IMR-90 (cell line): Measurements from ENCODE around the gene PODXL. TPM values are rescaled to one million over a fixed set of nuclear protein-coding genes. Genes with fewer than 3 reads are reported as not detected.

Experiments
- ATAC-seq: fragments of 200-7000 bp; cut with Tn5 transposase; 2 replicates; pipeline ENCODE4 v1.9.1; 2020; ENCODE audit warnings: low read depth, mild to moderate bottlenecking, moderate library complexity
- BruUV-seq: library from RNA; stranded (reverse); fragments of 400-500 nt; replicated peaks from 2 replicates; lab custom pipeline; 2021; lab: Mats Ljungman, UMichigan
- CTCF ChIA-PET: fragments of 300-600 bp; formaldehyde crosslinking; extraction: SDS; loops from one replicate; lab custom pipeline; 2021; ENCODE audit warnings: antibody characterized with exemption; lab: Yijun Ruan, JAX
- POLR2A ChIA-PET: fragments of 300-600 bp; sonication (Branson Sonifier 250); formaldehyde crosslinking; loops from one replicate; lab custom pipeline; 2022; ENCODE audit warnings: antibody characterized with exemption; ENCODE audit not compliant: unreplicated experiment; lab: Charles Lee
- DNase-seq: peaks from one replicate; pipeline ENCODE4 v3.0.0; 2013
- H2AFZ ChIP-seq: replicated peaks from 2 replicates; pipeline ENCODE3; 2013; ENCODE audit warnings: low read length, mild to moderate bottlenecking; ENCODE audit not compliant: poor library complexity
- H2AK5ac ChIP-seq: 2 replicates; pipeline ENCODE4 v1.6.1; 2013; ENCODE audit warnings: low read depth, low read length, inconsistent platforms
- H2AK9ac ChIP-seq: replicated peaks from 2 replicates; pipeline ENCODE3; 2013; ENCODE audit warnings: mild to moderate bottlenecking, low read depth, low read length, moderate library complexity; ENCODE audit not compliant: poor library complexity
- H2BK120ac ChIP-seq: 2 replicates; pipeline ENCODE4 v1.6.1; 2013; ENCODE audit warnings: low read depth, low read length, inconsistent platforms
- H2BK15ac ChIP-seq: 3 replicates; pipeline ENCODE4 v1.6.1; 2013; ENCODE audit warnings: low read depth, low read length, inconsistent platforms
- H2BK20ac ChIP-seq: 2 replicates; pipeline ENCODE4 v1.6.1; 2013; ENCODE audit warnings: low read depth, mild to moderate bottlenecking, inconsistent platforms, low read length, moderate library complexity
- H2BK5ac ChIP-seq: 2 replicates; pipeline ENCODE4 v1.6.1; 2013; ENCODE audit warnings: mild to moderate bottlenecking, low read depth, low read length, inconsistent platforms; ENCODE audit not compliant: poor library complexity, severe bottlenecking
- H3K14ac ChIP-seq: replicated peaks from 2 replicates; pipeline ENCODE4 v1.6.1; 2013; ENCODE audit warnings: low read depth, low read length, inconsistent platforms
- H3K18ac ChIP-seq: 2 replicates; pipeline ENCODE4 v1.6.1; 2013; ENCODE audit warnings: low read depth, low read length, control low read depth
- H3K23ac ChIP-seq: 2 replicates; pipeline ENCODE4 v1.6.1; 2013; ENCODE audit warnings: low read depth, low read length, inconsistent platforms
- H3K27ac ChIP-seq: 2 replicates; pipeline ENCODE4 v1.5.1; 2013; ENCODE audit warnings: mild to moderate bottlenecking, control low read depth, low read length; ENCODE audit not compliant: insufficient read depth
- H3K27me3 ChIP-seq: 2 replicates; pipeline ENCODE4 v1.6.1; 2013; ENCODE audit warnings: low read length; ENCODE audit not compliant: control insufficient read depth, insufficient read depth
- H3K36me3 ChIP-seq: 2 replicates; pipeline ENCODE4 v1.6.1; 2013; ENCODE audit warnings: low read length, mixed read lengths; ENCODE audit not compliant: control insufficient read depth, insufficient read depth
- H3K4ac ChIP-seq: 2 replicates; pipeline ENCODE4 v1.6.1; 2013; ENCODE audit warnings: low read depth, low read length, inconsistent platforms
- H3K4me1 ChIP-seq: 2 replicates; pipeline ENCODE4 v1.6.1; 2013; ENCODE audit warnings: low read length, mixed read lengths; ENCODE audit not compliant: control insufficient read depth, insufficient read depth
- H3K4me2 ChIP-seq: 2 replicates; pipeline ENCODE4 v1.6.1; 2013; ENCODE audit warnings: low read depth, mild to moderate bottlenecking, control low read depth, low read length, moderate library complexity
- H3K4me3 ChIP-seq: 2 replicates; pipeline ENCODE4 v1.5.1; 2013; ENCODE audit warnings: low read depth, mild to moderate bottlenecking, control low read depth, low read length, moderate library complexity; ENCODE audit not compliant: insufficient read depth
- H3K56ac ChIP-seq: 2 replicates; pipeline ENCODE4 v1.6.1; 2013; ENCODE audit warnings: low read length, inconsistent platforms; ENCODE audit not compliant: insufficient read depth; ENCODE audit errors: extremely low read depth
- H3K79me1 ChIP-seq, 2 experiments: 2 replicates each; pipeline ENCODE4 v1.6.1; 2013; ENCODE audit warnings: low read length in 2 of 2, inconsistent platforms in 1 of 2, low read depth in 1 of 2
- H3K9ac ChIP-seq: 2 replicates; pipeline ENCODE4 v1.6.1; 2013; ENCODE audit warnings: low read depth, low read length, control low read depth
- H3K9me1 ChIP-seq: 2 replicates; pipeline ENCODE4 v1.6.1; 2013; ENCODE audit warnings: low read length, inconsistent platforms; ENCODE audit not compliant: insufficient read depth
- H3K9me3 ChIP-seq: 2 replicates; pipeline ENCODE4 v1.6.1; 2013; ENCODE audit warnings: low read length; ENCODE audit not compliant: control insufficient read depth, insufficient read depth
- H4K20me1 ChIP-seq: 2 replicates; pipeline ENCODE4 v1.6.1; 2013; ENCODE audit warnings: low read length, inconsistent platforms; ENCODE audit not compliant: insufficient read depth
- H4K5ac ChIP-seq: 2 replicates; pipeline ENCODE4 v1.6.1; 2013; ENCODE audit warnings: mild to moderate bottlenecking, low read depth, low read length, control low read depth
- H4K8ac ChIP-seq, 2 experiments: 2 replicates each; pipeline ENCODE4 v1.6.1; 2013; ENCODE audit warnings: low read depth in 2 of 2, low read length in 2 of 2, control low read depth in 1 of 2, inconsistent platforms in 1 of 2
- H4K91ac ChIP-seq: 2 replicates; pipeline ENCODE4 v1.6.1; 2013; ENCODE audit warnings: low read depth, low read length, inconsistent platforms; ENCODE audit not compliant: insufficient read depth
- CHD1 ChIP-seq: IDR thresholded peaks from 2 replicates; pipeline ENCODE4 v1.6.1; 2012; ENCODE audit warnings: low read depth, low read length, improper control_type of control experiment
- CTCF ChIP-seq: conservative IDR thresholded peaks from 2 replicates; pipeline ENCODE4 v1.5.1; 2012; ENCODE audit warnings: mild to moderate bottlenecking, low read depth, low read length, improper control_type of control experiment
- ELK1 ChIP-seq: fragments of 150-350 bp; IDR thresholded peaks from 2 replicates; pipeline ENCODE4 v1.6.1; 2016; ENCODE audit warnings: low read depth, mild to moderate bottlenecking, low read length, moderate library complexity, borderline replicate concordance
- FOS ChIP-seq: fragments of 150-350 bp; IDR thresholded peaks from 2 replicates; pipeline ENCODE4 v1.6.1; 2016; ENCODE audit warnings: low read depth, low read length
- MAFK ChIP-seq: IDR thresholded peaks from 2 replicates; pipeline ENCODE4 v1.6.1; 2012; ENCODE audit warnings: low read depth, low read length, improper control_type of control experiment
- MAZ ChIP-seq: IDR thresholded peaks from 2 replicates; pipeline ENCODE4 v1.6.1; 2012; ENCODE audit warnings: low read depth, mild to moderate bottlenecking, low read length, improper control_type of control experiment, moderate library complexity, borderline replicate concordance
- MXI1 ChIP-seq: IDR thresholded peaks from 2 replicates; pipeline ENCODE4 v1.6.1; 2012; ENCODE audit warnings: low read depth, mild to moderate bottlenecking, low read length, moderate library complexity, borderline replicate concordance
- RAD21 ChIP-seq: IDR thresholded peaks from 2 replicates; pipeline ENCODE4 v1.6.1; 2012; ENCODE audit warnings: low read length, improper control_type of control experiment
- SMC3 ChIP-seq: fragments of 150-350 bp; IDR thresholded peaks from 2 replicates; pipeline ENCODE4 v1.6.1; 2016; ENCODE audit warnings: low read depth, mild to moderate bottlenecking, antibody characterized with exemption, low read length, moderate library complexity
- WGBS, 2 experiments: methylation state at CpG; one replicate each; pipeline versions ENCODE4 v1.1.5 to v1.1.7; 2013; ENCODE audit warnings: missing lambda C conversion rate in 2 of 2; ENCODE audit not compliant: insufficient read length in 1 of 2; ENCODE audit errors: extremely low coverage in 2 of 2; 5-methylcytosine and 5-hydroxymethylcytosine counted together
- dilution Hi-C: fragments of 300-500 bp; cut with HindIII; formaldehyde crosslinking; loops from one replicate; pipeline ENCODE4 v1.14.3; 2018; ENCODE audit warnings: low sequenced_read_pairs; ENCODE audit not compliant: unreplicated experiment
- in situ Hi-C: fragments of 300-500 bp; cut with MboI; formaldehyde crosslinking; loops from 3 replicates; pipeline ENCODE4 v1.14.3; 2019; ENCODE audit warnings: low sequenced_read_pairs, inconsistent platforms, mixed read lengths
- intact Hi-C: fragments of 100-400 bp; cut with micrococcal nuclease; formaldehyde crosslinking; loops from 2 replicates; pipeline ENCODE4 v1.10.0; 2022
- polyA plus RNA-seq, 3 experiments: library from polyadenylated mRNA; depleted of rRNA; stranded (reverse); fragments of >200 nt; gene quantifications; 2 replicates each; pipeline ENCODE4 v1.2.3, GENCODE V29; 2012; ENCODE audit warnings: low replicate concordance in 1 of 3
- total RNA-seq: library from RNA; depleted of rRNA; stranded (reverse); fragments of >200 nt; gene quantifications from 2 replicates; pipeline ENCODE4 v1.2.3, GENCODE V29; 2012

Gene PODXL
- total and polyA plus RNA-seq, 2 of the 4 experiments (the other 2 are of a cell fraction) = 1.3 to 3.8 TPM

GRCh38 chr7:131508754-131509486 lies 47.5 kb downstream of the PODXL start (continued):
- no peak for TF ChIP-seq FOS

GRCh38 chr7:131507592-131508331 lies 48.7 kb downstream of the PODXL start:
- Histone ChIP-seq H3K9ac (no peak overlapping the region), H3K4me1 (peaks cover 7% of the 10 kb centered on the region), H4K5ac (no peak overlapping the region), H4K20me1 (peaks cover 1% of the 10 kb centered on the region; the same call in 1 of the 2 replicates), H4K8ac (peak overlapping the region in 1 of 2 experiments; percentile 64; a peak in 1 of 4 replicates), H2BK5ac (no peak overlapping the region), H3K4me3 (no peak overlapping the region), H3K27ac (no peak overlapping the region), H3K79me1 (peaks cover 0 to 1% of the 10 kb centered on the region in 2 experiments; a peak in 1 of 4 replicates), H4K91ac (no peak overlapping the region), H3K9me1 (peaks cover 11% of the 10 kb centered on the region), H2BK120ac (no peak overlapping the region), H2BK20ac (no peak overlapping the region), H3K4ac (peak overlapping the region; percentile 2; the same call in 1 of the 2 replicates), H3K23ac (no peak overlapping the region), H3K14ac (no peak overlapping the region), H2BK15ac (no peak overlapping the region), H2AFZ (peak overlapping the region; percentile 21), H2AK9ac (no peak overlapping the region), H3K18ac (no peak overlapping the region), H3K4me2 (peak overlapping the region; percentile 69), H3K36me3 (no peaks in the 10 kb centered on the region), H3K27me3 (no peaks in the 10 kb centered on the region; the same call in 1 of the 2 replicates), H3K56ac (no peak overlapping the region), H3K9me3 (no peaks in the 10 kb centered on the region), H2AK5ac (no peak overlapping the region)
- BruUV-seq = no TSS peak
- dilution Hi-C loops = no loop called here
- ATAC-seq = peak; percentile 94
- intact Hi-C loops = loop anchor here (1.0 to 2.0 kb wide), 2 partner anchors 147 to 401 kb away; no protein-coding TSS in a partner anchor
- ChIA-PET POLR2A (no interaction called here), CTCF (no interaction called here)
- TF ChIP-seq RAD21 (peak; percentile 89), CTCF (peak; percentile 93), CHD1 (no peak), MXI1 (no peak), MAFK (no peak), SMC3 (peak; percentile 92), MAZ (peak; percentile 27; the same call in 1 of the 2 replicates), ELK1 (no peak)
- in situ Hi-C loops = no loop called here
- peak; percentile 60 for DNase-seq
- WGBS, 2 experiments = 12% methylated on average over 5 of the region's 14 CpGs; no CpG with 5 or more reads in 1 of the 2 experiments
